BJ (cell line): Measurements from ENCODE around the gene GNG8. TPM values are rescaled to one million over a fixed set of nuclear protein-coding genes. Genes with fewer than 3 reads are reported as not detected.

Experiments
- CTCF ChIA-PET: fragments of 350-600 bp; formaldehyde crosslinking; extraction: SDS; loops from one replicate; lab custom pipeline; 2021; ENCODE audit warnings: antibody characterized with exemption, inconsistent platforms; lab: Yijun Ruan, JAX
- POLR2A ChIA-PET: fragments of 300-600 bp; sonication (Branson Sonifier 250); formaldehyde crosslinking; extraction: SDS; loops from one replicate; lab custom pipeline; 2021; ENCODE audit warnings: antibody characterized with exemption; lab: Charles Lee
- DNase-seq: peaks from one replicate; pipeline ENCODE4 v3.0.0-alpha.2; 2011; ENCODE audit warnings: low read depth
- H3K27me3 ChIP-seq: 2 replicates; pipeline ENCODE4 v1.6.0; 2011; ENCODE audit warnings: low read length; ENCODE audit not compliant: control insufficient read depth, insufficient read depth
- H3K36me3 ChIP-seq: 2 replicates; pipeline ENCODE4 v1.5.1; 2011; ENCODE audit warnings: low read length; ENCODE audit not compliant: control insufficient read depth, insufficient read depth
- H3K4me3 ChIP-seq: 2 replicates; pipeline ENCODE4 v1.5.1; 2011; ENCODE audit warnings: low read depth, mild to moderate bottlenecking, control low read depth, low read length
- CTCF ChIP-seq: IDR thresholded peaks from 2 replicates; pipeline ENCODE4 v1.5.1; 2011; ENCODE audit warnings: low read depth, mild to moderate bottlenecking, control low read depth, inconsistent platforms, low read length, moderate library complexity; ENCODE audit not compliant: insufficient read depth
- polyA plus RNA-seq: library from polyadenylated mRNA; depleted of rRNA; stranded (reverse); fragments of >200 nt; gene quantifications from 2 replicates; pipeline ENCODE4 v1.2.3, GENCODE V29; 2011

GNG8 gene
- polyA plus RNA-seq, 1 experiment: not detected

- POLR2A ChIA-PET: interaction anchor here (1.5 kb wide), 1 partner anchor 44 kb away, joined by 11 read pairs; the partner anchor contains the start of gene DACT3
- Histone ChIP-seq H3K27me3 (no peaks in the 10 kb centered on the region), H3K36me3 (no peaks in the 10 kb centered on the region), H3K4me3 (no peak overlapping the region)
- no peak for TF ChIP-seq CTCF
- CTCF ChIA-PET: interaction anchor here (0.9 to 22.7 kb wide), 9 partner anchors 9 to 111 kb away, joined by 3 to 347 read pairs (median 5); partner anchors contain the start of genes CALM3 and DACT3
- DNase-seq: no peak
Observed at GRCh38 chr19:46617601-46618000, 18.4 kb downstream of the GNG8 start.

DNA sequence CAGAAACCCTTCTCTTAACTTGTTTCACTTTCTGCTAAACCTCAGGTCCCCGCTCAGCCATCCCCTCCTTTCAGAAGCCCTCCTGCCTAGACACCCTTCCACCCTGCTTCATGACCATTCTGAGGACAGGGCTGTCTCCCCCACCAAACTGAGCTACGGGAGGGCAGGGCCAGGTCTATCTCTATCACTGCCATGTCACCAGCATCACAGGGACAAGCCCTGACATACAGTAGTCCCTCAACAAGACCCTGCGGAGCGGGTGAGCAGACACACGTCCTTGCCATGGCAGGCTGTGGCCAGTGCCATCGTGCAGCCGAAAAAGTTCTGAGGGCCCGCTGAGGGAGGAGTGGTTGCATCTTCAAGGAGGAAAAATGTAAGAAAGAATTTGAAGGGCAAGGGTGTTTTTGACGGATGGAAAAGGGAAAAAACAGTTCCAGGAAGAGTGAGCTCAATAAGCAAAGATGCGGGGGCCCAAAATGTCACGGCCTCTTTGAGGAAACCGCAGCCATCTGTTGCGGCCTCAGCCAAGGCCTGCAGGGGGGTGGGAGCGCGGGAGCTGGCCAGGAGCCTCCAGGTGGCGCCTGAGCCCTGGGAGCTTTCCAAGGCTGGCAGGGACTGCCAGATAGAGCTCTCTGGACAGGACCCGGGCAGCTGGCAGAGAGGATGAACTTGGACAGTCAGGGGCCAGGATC, 19.2 kb downstream of the GNG8 start:
- no peak overlapping the region for H3K4me3 ChIP-seq
- CTCF ChIA-PET: interaction anchor here (1.1 to 22.7 kb wide), 7 partner anchors 10 to 87 kb away, joined by 3 to 347 read pairs (median 5); partner anchors contain the start of genes CALM3 and DACT3
- H3K27me3 ChIP-seq: no peaks in the 10 kb centered on the region
- POLR2A ChIA-PET: interaction anchor here (0.6 to 1.5 kb wide), 2 partner anchors 15 to 45 kb away, joined by 3 to 11 read pairs; partner anchors contain the start of gene DACT3
- TF ChIP-seq CTCF: peak; percentile 55
- H3K36me3 ChIP-seq: no peaks in the 10 kb centered on the region; the same call in 1 of the 2 replicates
- no peak for DNase-seq

DNA sequence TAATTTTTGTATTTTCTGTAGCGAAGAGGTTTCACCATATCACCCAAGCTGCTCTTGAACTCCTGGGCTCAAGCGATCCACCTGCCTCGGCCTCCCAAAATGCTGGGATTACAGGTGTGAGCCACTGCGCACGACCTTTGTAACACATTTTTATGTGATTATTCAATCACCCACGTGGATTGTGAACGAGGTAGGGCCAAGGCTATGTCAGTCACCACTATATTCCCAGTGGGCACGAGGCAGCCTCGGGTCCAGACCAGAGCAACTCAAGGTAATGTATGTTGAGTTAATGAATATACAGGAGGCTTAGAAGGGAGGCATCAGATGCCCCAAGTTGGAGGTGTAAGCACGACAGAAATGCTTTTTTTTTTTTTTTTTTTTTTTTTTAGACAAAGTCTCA, 20.0 kb downstream of the GNG8 start:
- POLR2A ChIA-PET: no interaction called here
- Histone ChIP-seq H3K27me3 (no peaks in the 10 kb centered on the region), H3K4me3 (no peak overlapping the region), H3K36me3 (peaks cover 2% of the 10 kb centered on the region; the same call in 1 of the 2 replicates)
- CTCF ChIA-PET: interaction anchor here (2.1 to 22.7 kb wide), 7 partner anchors 9 to 86 kb away, joined by 5 to 347 read pairs (median 15); partner anchors contain the start of genes CALM3, DACT3 and PTGIR
- TF ChIP-seq CTCF: no peak
- no peak for DNase-seq

GRCh38 chr19:46614114-46614722, 21.8 kb downstream of the GNG8 start:
- TF ChIP-seq CTCF: peak; percentile 92
- Histone ChIP-seq H3K36me3 (peaks cover 13% of the 10 kb centered on the region), H3K27me3 (no peaks in the 10 kb centered on the region), H3K4me3 (no peak overlapping the region)
- DNase-seq: no peak
- ChIA-PET CTCF (interaction anchor here (0.7 to 22.7 kb wide), 15 partner anchors 9 to 128 kb away, joined by 3 to 347 read pairs (median 5); partner anchors contain the start of genes CALM3, DACT3 and PTGIR), POLR2A (interaction anchor here (1.3 kb wide), 1 partner anchor 48 kb away, joined by 8 read pairs; no protein-coding TSS in a partner anchor)

GRCh38 chr19:46613525-46613924, 22.5 kb downstream of the GNG8 start:
- no peak for TF ChIP-seq CTCF

More at GRCh38 chr19:46613525-46613924, 22.5 kb downstream of the GNG8 start:
- Histone ChIP-seq H3K4me3 (no peak overlapping the region), H3K27me3 (no peaks in the 10 kb centered on the region), H3K36me3 (peaks cover 20% of the 10 kb centered on the region)
- DNase-seq: no peak
- ChIA-PET POLR2A (interaction anchor here (1.3 kb wide), 1 partner anchor 48 kb away, joined by 8 read pairs; no protein-coding TSS in a partner anchor), CTCF (interaction anchor here (0.6 to 22.7 kb wide), 12 partner anchors 8 to 128 kb away, joined by 3 to 347 read pairs (median 4); partner anchors contain the start of genes CALM3, DACT3 and PTGIR)
